Lung (tissue), 12 donors: ENCODE measurements around the gene CCDC194. TPM values are rescaled to one million over a fixed set of nuclear protein-coding genes. Genes with fewer than 3 reads are reported as not detected.
A peak's percentile ranks its signal among the peaks of the same experiment; 100 is the strongest.

ENCODE experiments used
- ATAC-seq: fragments of 200-7000 bp; cut with Tn5 transposase; one replicate; pipeline ENCODE4 v1.9.1; 2020; ENCODE audit warnings: moderate number of reproducible peaks; ENCODE audit not compliant: insufficient read depth, low FRiP score
- DNase-seq, 3 donors: peaks; one replicate each; pipeline ENCODE4 v3.0.0-alpha.2; 2013 to 2017
- H3K27ac ChIP-seq, 2 donors: one replicate each; pipeline ENCODE4 v1.5.1; 2013; ENCODE audit warnings: mild to moderate bottlenecking in 2 of 2, moderate library complexity in 2 of 2, control low read depth in 1 of 2, inconsistent platforms in 1 of 2, low read depth in 1 of 2, low read length in 1 of 2
- H3K27me3 ChIP-seq, 3 donors: one replicate each; pipeline ENCODE4 v1.5.1; 2013; ENCODE audit warnings: low read length in 2 of 3; ENCODE audit not compliant: control insufficient read depth in 3 of 3, insufficient read depth in 3 of 3
- H3K36me3 ChIP-seq, 4 donors: one replicate each; pipeline ENCODE4 v1.5.1; 2013; ENCODE audit warnings: low read length in 4 of 4, mild to moderate bottlenecking in 1 of 4, moderate library complexity in 1 of 4; ENCODE audit not compliant: control insufficient read depth in 4 of 4, insufficient read depth in 4 of 4
- H3K4me1 ChIP-seq, 5 donors: one replicate each; pipeline ENCODE4 v1.5.1; 2013; ENCODE audit warnings: low read length in 5 of 5, mild to moderate bottlenecking in 2 of 5, moderate library complexity in 1 of 5; ENCODE audit not compliant: control insufficient read depth in 5 of 5, insufficient read depth in 5 of 5
- H3K4me3 ChIP-seq: one replicate; pipeline ENCODE4 v1.5.1; 2013; ENCODE audit warnings: mild to moderate bottlenecking, control low read depth, moderate library complexity
- H3K9ac ChIP-seq, 2 donors: one replicate each; pipeline ENCODE4 v1.5.1; 2013; ENCODE audit warnings: low read length in 2 of 2, control low read depth in 1 of 2; ENCODE audit not compliant: insufficient read depth in 1 of 2
- H3K9me3 ChIP-seq, 4 donors: one replicate each; pipeline ENCODE4 v1.5.1; 2013; ENCODE audit warnings: low read length in 3 of 4, mild to moderate bottlenecking in 1 of 4, moderate library complexity in 1 of 4; ENCODE audit not compliant: control insufficient read depth in 4 of 4, insufficient read depth in 3 of 4
- WGBS, 2 donors: extraction: QIAGEN DNeasy Blood & Tissue Kit; methylation state at CpG; one replicate each; pipeline ENCODE4 v1.1.7; 2013; 5-methylcytosine and 5-hydroxymethylcytosine counted together
- polyA plus RNA-seq, 2 donors: library from polyadenylated mRNA; stranded (reverse); fragments of 200-250 nt; gene quantifications; one replicate each; pipeline ENCODE4 v1.2.1, GENCODE V29; 2013
- total RNA-seq, 2 donors: library from RNA; depleted of rRNA in 1 of 2; stranded (reverse); fragments of >200 nt in 1 of 2; gene quantifications; one replicate each; pipeline ENCODE4 v1.2.1, GENCODE V29; 2014 to 2021
- TF ChIP-seq, protein P1 (sequence below): IDR thresholded peaks from 2 replicates; pipeline ENCODE4 v1.5.1; 2012; ENCODE audit warnings: mild to moderate bottlenecking; ENCODE audit errors: control extremely low read depth, extremely low read depth
- donor health status: control.
- donor health status: control.
- donor health status: Bipolar disorder and iron deficiency.
- donor health status: healthy.
- donor health status: DM: yes; HTN: yes; CAD: no.

Gene CCDC194
- total and polyA plus RNA-seq, 4 donors = 0.13 to 0.74 (median 0.37) TPM; not detected in 1

DNA sequence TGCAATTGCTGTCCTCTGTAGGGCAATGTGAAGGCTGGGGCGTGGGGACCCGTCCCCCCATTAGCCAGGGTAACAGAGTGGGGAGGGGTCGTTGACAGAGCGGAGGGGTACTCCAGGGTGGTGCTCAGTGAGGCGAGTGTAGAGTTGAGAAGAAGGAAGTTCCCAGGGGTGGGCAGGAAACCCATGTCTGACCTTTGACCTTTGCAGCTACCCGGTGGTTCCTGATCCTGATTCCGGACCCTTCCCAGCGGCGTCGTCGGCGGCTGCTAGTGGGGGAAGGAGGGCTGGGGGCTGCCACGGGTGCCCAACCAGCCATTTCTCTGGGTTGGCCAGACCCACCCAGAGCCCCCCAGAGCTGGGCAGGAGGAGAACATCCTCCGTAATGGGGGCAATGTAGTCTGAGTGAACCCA lies 14.8 kb downstream of the CCDC194 start:
- TF ChIP-seq, protein P1, sequence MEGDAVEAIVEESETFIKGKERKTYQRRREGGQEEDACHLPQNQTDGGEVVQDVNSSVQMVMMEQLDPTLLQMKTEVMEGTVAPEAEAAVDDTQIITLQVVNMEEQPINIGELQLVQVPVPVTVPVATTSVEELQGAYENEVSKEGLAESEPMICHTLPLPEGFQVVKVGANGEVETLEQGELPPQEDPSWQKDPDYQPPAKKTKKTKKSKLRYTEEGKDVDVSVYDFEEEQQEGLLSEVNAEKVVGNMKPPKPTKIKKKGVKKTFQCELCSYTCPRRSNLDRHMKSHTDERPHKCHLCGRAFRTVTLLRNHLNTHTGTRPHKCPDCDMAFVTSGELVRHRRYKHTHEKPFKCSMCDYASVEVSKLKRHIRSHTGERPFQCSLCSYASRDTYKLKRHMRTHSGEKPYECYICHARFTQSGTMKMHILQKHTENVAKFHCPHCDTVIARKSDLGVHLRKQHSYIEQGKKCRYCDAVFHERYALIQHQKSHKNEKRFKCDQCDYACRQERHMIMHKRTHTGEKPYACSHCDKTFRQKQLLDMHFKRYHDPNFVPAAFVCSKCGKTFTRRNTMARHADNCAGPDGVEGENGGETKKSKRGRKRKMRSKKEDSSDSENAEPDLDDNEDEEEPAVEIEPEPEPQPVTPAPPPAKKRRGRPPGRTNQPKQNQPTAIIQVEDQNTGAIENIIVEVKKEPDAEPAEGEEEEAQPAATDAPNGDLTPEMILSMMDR = no peak
- no peak overlapping the region for H3K9ac ChIP-seq
- H3K27ac ChIP-seq = peak overlapping the region in 1 of 2 donors; percentile 2
- no peak for ATAC-seq
- WGBS, 2 donors = 23 to 29% methylated on average over 14 of the region's 14 CpGs
- no peak overlapping the region for H3K4me3 ChIP-seq
- DNase-seq = peak; percentile 58 to 80 (median 72)
- no peaks in the 10 kb centered on the region for H3K27me3 ChIP-seq
- peaks cover 0 to 14% (median 4%) of the 10 kb centered on the region in 5 donors for H3K4me1 ChIP-seq
- no peaks in the 10 kb centered on the region for H3K36me3 ChIP-seq
- H3K9me3 ChIP-seq = peaks cover 0 to 1% (median 0%) of the 10 kb centered on the region in 4 donors

- no peak for ATAC-seq
Measured at GRCh38 chr19:17378271-17378670, 15.7 kb downstream of the CCDC194 start.

GRCh38 chr19:17376935-17377600 lies 16.9 kb downstream of the CCDC194 start, which contains the start of gene PLVAP:
Gene PLVAP, minus strand, starts transcription at chr19:17377342. Its CDS starts 54 bp downstream, at chr19:17377288.
- Histone ChIP-seq H3K36me3 (no peaks in the 10 kb centered on the region), H3K9ac (no peak within 1 kb of the TSS), H3K9me3 (peaks cover 0 to 1% (median 0%) of the 10 kb centered on the region in 4 donors), H3K27me3 (no peaks in the 10 kb centered on the region), H3K4me1 (peaks cover 0 to 11% (median 4%) of the 10 kb centered on the region in 5 donors), H3K27ac (peak within 1 kb of the TSS in 1 of 2 donors; percentile 40), H3K4me3 (no peak within 1 kb of the TSS)
- DNase-seq (peak in 2 of 3 donors; percentile 17 to 46), ATAC-seq (no peak)
- WGBS, 2 donors = 36 to 45% methylated on average over 39 of the region's 39 CpGs
- TF ChIP-seq, protein P1 = no peak

More at GRCh38 chr19:17378271-17378670, 15.7 kb downstream of the CCDC194 start:
- H3K36me3 ChIP-seq = no peaks in the 10 kb centered on the region
- no peak overlapping the region for H3K9ac ChIP-seq
- WGBS, 2 donors = 40 to 47% methylated on average over 13 of the region's 13 CpGs
- TF ChIP-seq, protein P1 = no peak
- H3K4me1 ChIP-seq = peaks cover 0 to 14% (median 4%) of the 10 kb centered on the region in 5 donors
- no peaks in the 10 kb centered on the region for H3K27me3 ChIP-seq
- no peak for DNase-seq
- H3K4me3 ChIP-seq = no peak overlapping the region
- peaks cover 0 to 1% (median 0%) of the 10 kb centered on the region in 4 donors for H3K9me3 ChIP-seq
- H3K27ac ChIP-seq = peak overlapping the region in 1 of 2 donors; percentile 35
